ENCODE data around the gene CCDC15. TPM values are rescaled to one million over a fixed set of nuclear protein-coding genes. Genes with fewer than 3 reads are reported as not detected.

The CCDC15 gene
- total and polyA plus RNA-seq, 2 donors (not counting 1 experiment from before 2014, with no cell fraction given) = 0.31 to 1.8 TPM

GRCh38 chr11:124915541-124916369, 38.2 kb upstream of the CCDC15 start:
- H3K36me3 ChIP-seq (replicated peaks in 1 of 2; ENCODE audit: control extremely low read depth in 1 of 2, control insufficient read depth in 1 of 2, extremely low read depth in 1 of 2, insufficient read depth in 2 of 2, low read length in 1 of 2) = no peaks in the 10 kb centered on the region
- peaks cover 0 to 14% (median 8%) of the 10 kb centered on the region in 3 donors for H3K9me3 ChIP-seq (ENCODE audit: control extremely low read depth in 1 of 3, control insufficient read depth in 2 of 3, insufficient read depth in 1 of 3, low read length in 2 of 3)
- intact Hi-C loops (cut with micrococcal nuclease) = no loop called here
- no peaks in the 10 kb centered on the region for H3K79me2 ChIP-seq (ENCODE audit: control insufficient read depth, insufficient read depth, low read length)
- H3K27me3 ChIP-seq (replicated peaks in 1 of 4; ENCODE audit: control extremely low read depth in 1 of 4, control insufficient read depth in 3 of 4, insufficient read depth in 4 of 4, low read length in 3 of 4) = peaks cover 0 to 34% (median 3%) of the 10 kb centered on the region in 4 experiments
- H3K4me3 ChIP-seq (ENCODE audit: control extremely low read depth in 1 of 5, extremely low read depth in 1 of 5, insufficient read depth in 1 of 5, low read depth in 2 of 5, low read length in 4 of 5) = no peak overlapping the region
- H3K9ac ChIP-seq (ENCODE audit: low read length) = no peak overlapping the region
- CTCF ChIA-PET = interaction anchor here (1.5 kb wide), 1 partner anchor 226 kb away, joined by 5 read pairs; no protein-coding TSS in a partner anchor
- POLR2A ChIA-PET = no interaction called here
- ATAC-seq (ENCODE audit: low read depth) = no peak
- no peak overlapping the region for H3K27ac ChIP-seq (ENCODE audit: low read length in 2 of 2)
- Mint-ChIP-seq H3K4me3 (no peak overlapping the region), H3K27ac (no peak overlapping the region), H3K27me3 (peaks cover 51% of the 10 kb centered on the region), H3K9me3 (ENCODE audit: insufficient read depth) (peaks cover 5% of the 10 kb centered on the region), H3K4me1 (peaks cover 2% of the 10 kb centered on the region)
- no peak for TF ChIP-seq EZH2 (IDR thresholded peaks at IDR 0.05; ENCODE audit: borderline replicate concordance, insufficient read depth, low read depth, low read length, poor library complexity, severe bottlenecking)
- TF ChIP-seq CTCF (IDR thresholded peaks at IDR 0.05) = no peak
- DNase-seq = no peak
- WGBS (ENCODE audit: insufficient coverage) = 95% methylated on average over 2 of the region's 3 CpGs
- no peak overlapping the region for H2AFZ ChIP-seq (ENCODE audit: insufficient read depth, low read depth, low read length, poor library complexity, severe bottlenecking)
- H4K20me1 ChIP-seq (ENCODE audit: control insufficient read depth, insufficient read depth, low read length, poor library complexity, severe bottlenecking) = no peaks in the 10 kb centered on the region
- H3K4me2 ChIP-seq (replicated peaks; ENCODE audit: low read depth, low read length, poor library complexity, severe bottlenecking) = no peak overlapping the region
- peaks cover 0 to 2% of the 10 kb centered on the region in 2 donors for H3K4me1 ChIP-seq (ENCODE audit: control insufficient read depth in 2 of 2, insufficient read depth in 2 of 2, low read length in 2 of 2)

GRCh38 chr11:124916370-124916710, 37.7 kb upstream of the CCDC15 start:
- DNase-seq (no peak), ATAC-seq (ENCODE audit: low read depth) (no peak)
- Histone ChIP-seq H3K9me3 (ENCODE audit: control extremely low read depth in 1 of 3, control insufficient read depth in 2 of 3, insufficient read depth in 1 of 3, low read length in 2 of 3) (peaks cover 0 to 9% (median 9%) of the 10 kb centered on the region in 3 donors), H4K20me1 (ENCODE audit: control insufficient read depth, insufficient read depth, low read length, poor library complexity, severe bottlenecking) (no peaks in the 10 kb centered on the region), H3K27me3 (replicated peaks in 1 of 4; ENCODE audit: control extremely low read depth in 1 of 4, control insufficient read depth in 3 of 4, insufficient read depth in 4 of 4, low read length in 3 of 4) (peaks cover 0 to 38% (median 3%) of the 10 kb centered on the region in 4 experiments), H3K9ac (ENCODE audit: low read length) (no peak overlapping the region), H3K79me2 (ENCODE audit: control insufficient read depth, insufficient read depth, low read length) (no peaks in the 10 kb centered on the region), H2AFZ (ENCODE audit: insufficient read depth, low read depth, low read length, poor library complexity, severe bottlenecking) (no peak overlapping the region), H3K27ac (ENCODE audit: low read length in 2 of 2) (no peak overlapping the region), H3K4me1 (ENCODE audit: control insufficient read depth in 2 of 2, insufficient read depth in 2 of 2, low read length in 2 of 2) (peaks cover 0 to 5% of the 10 kb centered on the region in 2 donors), H3K4me2 (replicated peaks; ENCODE audit: low read depth, low read length, poor library complexity, severe bottlenecking) (no peak overlapping the region), H3K4me3 (ENCODE audit: control extremely low read depth in 1 of 5, extremely low read depth in 1 of 5, insufficient read depth in 1 of 5, low read depth in 2 of 5, low read length in 4 of 5) (no peak overlapping the region), H3K36me3 (replicated peaks in 1 of 2; ENCODE audit: control extremely low read depth in 1 of 2, control insufficient read depth in 1 of 2, extremely low read depth in 1 of 2, insufficient read depth in 2 of 2, low read length in 1 of 2) (no peaks in the 10 kb centered on the region)
- intact Hi-C loops (cut with micrococcal nuclease) = no loop called here
- Mint-ChIP-seq H3K4me3 (no peak overlapping the region), H3K27ac (no peak overlapping the region), H3K9me3 (ENCODE audit: insufficient read depth) (peaks cover 5% of the 10 kb centered on the region), H3K4me1 (peaks cover 2% of the 10 kb centered on the region), H3K27me3 (peaks cover 52% of the 10 kb centered on the region)
- CTCF ChIA-PET = interaction anchor here (1.5 kb wide), 1 partner anchor 225 kb away, joined by 5 read pairs; no protein-coding TSS in a partner anchor
- POLR2A ChIA-PET = no interaction called here
- no peak for TF ChIP-seq EZH2 (IDR thresholded peaks at IDR 0.05; ENCODE audit: borderline replicate concordance, insufficient read depth, low read depth, low read length, poor library complexity, severe bottlenecking)
- no peak for TF ChIP-seq CTCF (IDR thresholded peaks at IDR 0.05)

Measured in B cell (primary cell).